K562 (cell line): ENCODE measurements around the gene SLC6A7. TPM values are rescaled to one million over a fixed set of nuclear protein-coding genes. Genes with fewer than 3 reads are reported as not detected.
A peak's percentile ranks its signal among the peaks of the same experiment; 100 is the strongest.

ENCODE experiments used
- BRCA1 ChIP-seq, 2 experiments: fragments of 450-650 bp in 1 of 2; sonication (generic) in 1 of 2; formaldehyde crosslinking in 1 of 2; IDR thresholded peaks; 2 replicates each; pipeline versions ENCODE4 v1.5.0 to v1.6.1; 2017 to 2020; ENCODE audit warnings: mild to moderate bottlenecking in 1 of 2, missing genetic modification reagents in 1 of 2
- CEBPB ChIP-seq: fragments of 450-650 bp; IDR thresholded peaks from 2 replicates; pipeline ENCODE4 v1.6.1; 2016; ENCODE audit warnings: missing genetic modification characterization, missing compliant biosample characterization
- ETV5 ChIP-seq: sonication (generic); formaldehyde crosslinking; IDR thresholded peaks from 2 replicates; pipeline ENCODE4 v1.4.0; 2020; ENCODE audit warnings: low read depth, mild to moderate bottlenecking, missing genetic modification reagents
- HEY1 ChIP-seq: fragments of 250-450 bp; sonication (Bioruptor Pico); IDR thresholded peaks from 2 replicates; pipeline ENCODE4 v1.5.0; 2020; ENCODE audit warnings: mild to moderate bottlenecking, moderate library complexity, borderline replicate concordance
- MED1 ChIP-seq: sonication (generic); formaldehyde crosslinking; IDR thresholded peaks from 2 replicates; pipeline ENCODE4 v1.8.1; 2023; ENCODE audit warnings: missing genetic modification reagents, borderline replicate concordance
- MTA3 ChIP-seq: fragments of 450-650 bp; formaldehyde crosslinking; IDR thresholded peaks from 2 replicates; pipeline ENCODE4 v1.6.1; 2017; ENCODE audit warnings: mild to moderate bottlenecking, borderline replicate concordance
- NFE2 ChIP-seq: IDR thresholded peaks from 2 replicates; pipeline ENCODE4 v1.6.1; 2014; ENCODE audit warnings: antibody characterized with exemption, low read depth
- NR4A1 ChIP-seq, 2 experiments: fragments of 250-450 bp in 1 of 2; fragments of 450-650 bp in 1 of 2; sonication (Bioruptor Pico) in 1 of 2; IDR thresholded peaks; 2 replicates each; pipeline versions ENCODE4 v1.4.0 to v1.6.1; 2016 to 2020; ENCODE audit warnings: mild to moderate bottlenecking in 2 of 2, missing compliant biosample characterization in 1 of 2, missing genetic modification characterization in 1 of 2, moderate library complexity in 1 of 2
- PBX2 ChIP-seq, 2 experiments: IDR thresholded peaks in 1 of 2; conservative IDR thresholded peaks in 1 of 2; 2 replicates each; pipeline ENCODE4 v1.6.1; 2016; ENCODE audit warnings: low read depth in 2 of 2, mild to moderate bottlenecking in 1 of 2, missing compliant biosample characterization in 1 of 2, missing genetic modification characterization in 1 of 2, moderate library complexity in 1 of 2
- PHB2 ChIP-seq: fragments of 450-650 bp; IDR thresholded peaks from 2 replicates; pipeline ENCODE4 v1.6.1; 2017; ENCODE audit warnings: low read depth
- SMARCC2 ChIP-seq: fragments of 450-650 bp; IDR thresholded peaks from 2 replicates; pipeline ENCODE4 v1.6.1; 2017; ENCODE audit warnings: antibody characterized with exemption, moderate library complexity, mild to moderate bottlenecking, low read depth
- STAT5B ChIP-seq: fragments of 250-450 bp; sonication (Bioruptor Pico); IDR thresholded peaks from 2 replicates; pipeline ENCODE4 v1.8.0; 2021; ENCODE audit warnings: mild to moderate bottlenecking, inconsistent platforms
- VEZF1 ChIP-seq: fragments of 200-800 bp; sonication (Bioruptor generic); IDR thresholded peaks from 2 replicates; pipeline ENCODE4 v1.6.1; 2017; ENCODE audit warnings: missing genetic modification characterization, missing compliant biosample characterization
- ZBED1 ChIP-seq: IDR thresholded peaks from 2 replicates; pipeline ENCODE4 v1.6.1; 2014
- ZNF324 ChIP-seq: fragments of 250-450 bp; sonication (Bioruptor Pico); IDR thresholded peaks from 2 replicates; pipeline ENCODE4 v1.4.0; 2020; ENCODE audit warnings: mild to moderate bottlenecking
- polyA plus RNA-seq, 8 experiments: library from polyadenylated mRNA; depleted of rRNA in 4 of 8; stranded (reverse) in 5 of 8; unstranded in 3 of 8; fragments of >200 nt; fragmentation: Nextera tagmentation in 2 of 8; fragmentation: Illumina TruSeq in 1 of 8; extraction: Ambion mirVana in 2 of 8; extraction: Trizol in 1 of 8; gene quantifications; 2 replicates each; pipeline versions ENCODE4 v1.2.1 to v1.2.3, GENCODE V29; 2011 to 2014; ENCODE audit warnings: inconsistent platforms in 1 of 8, missing spikeins in 1 of 8
- total RNA-seq, 7 experiments: library from RNA; depleted of rRNA in 6 of 7; stranded (reverse); fragments of >200 nt in 6 of 7; fragmentation: Illumina TruSeq in 2 of 7; extraction: Trizol in 2 of 7; gene quantifications; 2 replicates each; pipeline versions ENCODE4 v1.2.1 to v1.2.3, GENCODE V29; 2011 to 2021; ENCODE audit warnings: low replicate concordance in 1 of 7
- TF ChIP-seq, protein P1 (sequence below): fragments of 450-650 bp; formaldehyde crosslinking; IDR thresholded peaks from 2 replicates; pipeline ENCODE4 v1.4.0; 2022; ENCODE audit warnings: missing genetic modification characterization
- TF ChIP-seq, protein P2 (sequence below): fragments of 250-450 bp; sonication (Bioruptor Pico); IDR thresholded peaks from 2 replicates; pipeline ENCODE4 v1.4.0; 2020

The SLC6A7 gene
- total and polyA plus RNA-seq, 9 of the 15 experiments (the other 6 are each of a cell fraction or from before 2014, with no cell fraction given), result not detected

DNA sequence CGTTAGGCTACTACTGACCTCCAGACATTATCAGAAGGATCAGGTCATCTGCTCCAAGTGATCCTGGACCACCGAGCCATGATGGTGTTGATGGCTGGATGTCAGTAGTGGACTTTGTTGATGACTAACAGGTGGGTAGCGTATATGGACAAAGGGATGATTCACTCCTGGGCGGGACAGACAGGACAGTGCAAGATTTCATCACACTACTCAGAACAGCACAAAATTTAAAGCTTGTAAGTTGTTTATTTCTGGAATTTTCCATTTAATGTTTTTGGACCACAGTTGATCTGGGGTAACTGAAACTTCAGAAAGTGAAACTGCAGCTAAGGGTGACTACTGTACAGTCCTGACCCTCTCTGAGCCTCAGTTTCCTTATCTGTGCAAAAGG, 46.9 kb upstream of the SLC6A7 start (continued):
- TF ChIP-seq ZBED1 (no peak), NR4A1 (CRISPR knock-in tag; IDR thresholded peaks at IDR 0.05) (no peak), NR4A1 (tag; IDR thresholded peaks at IDR 0.05) (peak; percentile 73; the same call in 1 of the 2 replicates), BRCA1 (IDR thresholded peaks at IDR 0.05) (no peak), BRCA1 (CRISPR knock-in tag; IDR thresholded peaks at IDR 0.05) (no peak), STAT5B (CRISPR knock-in tag) (no peak), PBX2 (CRISPR knock-in tag; IDR thresholded peaks at IDR 0.05; ENCODE audit: low read depth) (no peak), PBX2 (tag; conservative IDR thresholded peaks at IDR 0.05; ENCODE audit: low read depth) (peak; percentile 25; the same call in 1 of the 2 replicates), NFE2 (no peak), VEZF1 (CRISPR knock-in tag) (0 out of 2 replicates have a peak, but pooled peaks have one; percentile 22), ZNF324 (no peak), MTA3 (peak; percentile 21; the same call in 1 of the 2 replicates), ETV5 (CRISPR knock-in tag) (0 out of 2 replicates have a peak, but pooled peaks have one; percentile 27), SMARCC2 (0 out of 2 replicates have a peak, but pooled peaks have one; percentile 58), MED1 (no peak), CEBPB (tag) (peak; percentile 90), HEY1 (CRISPR knock-in tag) (no peak), PHB2 (no peak)
- TF ChIP-seq, protein P1, sequence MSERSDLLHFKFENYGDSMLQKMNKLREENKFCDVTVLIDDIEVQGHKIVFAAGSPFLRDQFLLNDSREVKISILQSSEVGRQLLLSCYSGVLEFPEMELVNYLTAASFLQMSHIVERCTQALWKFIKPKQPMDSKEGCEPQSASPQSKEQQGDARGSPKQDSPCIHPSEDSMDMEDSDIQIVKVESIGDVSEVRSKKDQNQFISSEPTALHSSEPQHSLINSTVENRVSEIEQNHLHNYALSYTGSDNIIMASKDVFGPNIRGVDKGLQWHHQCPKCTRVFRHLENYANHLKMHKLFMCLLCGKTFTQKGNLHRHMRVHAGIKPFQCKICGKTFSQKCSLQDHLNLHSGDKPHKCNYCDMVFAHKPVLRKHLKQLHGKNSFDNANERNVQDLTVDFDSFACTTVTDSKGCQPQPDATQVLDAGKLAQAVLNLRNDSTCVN (CRISPR knock-in tag), result no peak
- TF ChIP-seq, protein P2, sequence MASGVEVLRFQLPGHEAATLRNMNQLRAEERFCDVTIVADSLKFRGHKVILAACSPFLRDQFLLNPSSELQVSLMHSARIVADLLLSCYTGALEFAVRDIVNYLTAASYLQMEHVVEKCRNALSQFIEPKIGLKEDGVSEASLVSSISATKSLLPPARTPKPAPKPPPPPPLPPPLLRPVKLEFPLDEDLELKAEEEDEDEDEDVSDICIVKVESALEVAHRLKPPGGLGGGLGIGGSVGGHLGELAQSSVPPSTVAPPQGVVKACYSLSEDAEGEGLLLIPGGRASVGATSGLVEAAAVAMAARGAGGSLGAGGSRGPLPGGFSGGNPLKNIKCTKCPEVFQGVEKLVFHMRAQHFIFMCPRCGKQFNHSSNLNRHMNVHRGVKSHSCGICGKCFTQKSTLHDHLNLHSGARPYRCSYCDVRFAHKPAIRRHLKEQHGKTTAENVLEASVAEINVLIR (CRISPR knock-in tag), result no peak
